ENCODE measurements around the gene ASTN2.

GRCh38 chr9:117300371-117301110, 114.3 kb downstream of the ASTN2 start:
- TF ChIP-seq CTCF (IDR thresholded peaks at IDR 0.05; ENCODE audit: poor library complexity, severe bottlenecking) (no peak), EZH2 (IDR thresholded peaks at IDR 0.05; ENCODE audit: borderline replicate concordance, insufficient read depth, low read length, poor library complexity, severe bottlenecking) (no peak), TAF1 (IDR thresholded peaks at IDR 0.05; ENCODE audit: low read depth) (no peak), EP300 (conservative IDR thresholded peaks at IDR 0.05; ENCODE audit: poor library complexity, severe bottlenecking) (no peak), REST (IDR thresholded peaks at IDR 0.05; ENCODE audit: borderline replicate concordance) (no peak)
